Body of pancreas (tissue), 4 donors: ENCODE results near the gene LAMA4. TPM values are rescaled to one million over a fixed set of nuclear protein-coding genes. Genes with fewer than 3 reads are reported as not detected.

Experiments used
- ATAC-seq: fragments of 150-250 bp; one replicate; pipeline ENCODE4 v1.9.1; 2016
- DNase-seq, 4 donors: peaks; one replicate each; pipeline ENCODE4 v3.0.0-alpha.2; 2019
- H3K27ac ChIP-seq, 4 donors: fragments of 200-600 bp; sonication (generic); 1 replicate in 3 of 4; 2 replicates in 1 of 4; pipeline versions ENCODE4 v1.5.1 to v1.6.1; 2016 to 2019; ENCODE audit warnings: mild to moderate bottlenecking in 1 of 4, mixed read lengths in 1 of 4, moderate library complexity in 1 of 4
- H3K27me3 ChIP-seq, 2 donors: fragments of 200-600 bp; sonication (generic); one replicate each; pipeline ENCODE4 v1.6.0; 2016; ENCODE audit warnings: mild to moderate bottlenecking in 1 of 2
- H3K36me3 ChIP-seq, 2 donors: fragments of 200-600 bp; sonication (generic); replicated peaks in 1 of 2; 2 replicates each; pipeline ENCODE4 v1.5.1; 2016; ENCODE audit warnings: low read depth in 2 of 2; ENCODE audit not compliant: insufficient read depth in 1 of 2
- H3K4me1 ChIP-seq: fragments of 200-600 bp; sonication (generic); one replicate; pipeline ENCODE4 v1.6.0; 2016
- H3K4me3 ChIP-seq, 2 donors: fragments of 200-600 bp; sonication (generic); 1 replicate in 1 of 2; 2 replicates in 1 of 2; pipeline ENCODE4 v1.5.1; 2016 to 2019
- H3K9me3 ChIP-seq, 3 donors: fragments of 200-600 bp; sonication (generic); 1 replicate in 2 of 3; 2 replicates in 1 of 3; pipeline ENCODE4 v1.5.1; 2016
- CTCF ChIP-seq, 7 experiments: fragments of 450-650 bp in 4 of 7; fragments of 200-600 bp in 3 of 7; sonication (generic) in 3 of 7; IDR thresholded peaks; one replicate each; pipeline ENCODE4 v1.5.1; 2016 to 2019; ENCODE audit warnings: antibody characterized with exemption in 7 of 7
- POLR2A ChIP-seq, 3 donors: fragments of 450-650 bp; IDR thresholded peaks; one replicate each; pipeline ENCODE4 v1.6.1; 2016; ENCODE audit warnings: antibody characterized with exemption in 3 of 3, mild to moderate bottlenecking in 2 of 3
- WGBS, 2 donors: methylation state at CpG; one replicate each; pipeline ENCODE4 v1.1.5; 2017; 5-methylcytosine and 5-hydroxymethylcytosine counted together
- intact Hi-C: fragments of 100-400 bp; cut with DNase I; formaldehyde crosslinking; loops from one replicate; pipeline ENCODE4 v1.15.1; 2023
- total RNA-seq, 2 donors: library from RNA; depleted of rRNA; stranded (reverse); fragments of >200 nt; gene quantifications; one replicate each; pipeline ENCODE4 v1.1.0, GENCODE V29; 2016

LAMA4 gene
- total RNA-seq: 10 to 100 TPM; 10.6 to 27.0 TPM

DNA sequence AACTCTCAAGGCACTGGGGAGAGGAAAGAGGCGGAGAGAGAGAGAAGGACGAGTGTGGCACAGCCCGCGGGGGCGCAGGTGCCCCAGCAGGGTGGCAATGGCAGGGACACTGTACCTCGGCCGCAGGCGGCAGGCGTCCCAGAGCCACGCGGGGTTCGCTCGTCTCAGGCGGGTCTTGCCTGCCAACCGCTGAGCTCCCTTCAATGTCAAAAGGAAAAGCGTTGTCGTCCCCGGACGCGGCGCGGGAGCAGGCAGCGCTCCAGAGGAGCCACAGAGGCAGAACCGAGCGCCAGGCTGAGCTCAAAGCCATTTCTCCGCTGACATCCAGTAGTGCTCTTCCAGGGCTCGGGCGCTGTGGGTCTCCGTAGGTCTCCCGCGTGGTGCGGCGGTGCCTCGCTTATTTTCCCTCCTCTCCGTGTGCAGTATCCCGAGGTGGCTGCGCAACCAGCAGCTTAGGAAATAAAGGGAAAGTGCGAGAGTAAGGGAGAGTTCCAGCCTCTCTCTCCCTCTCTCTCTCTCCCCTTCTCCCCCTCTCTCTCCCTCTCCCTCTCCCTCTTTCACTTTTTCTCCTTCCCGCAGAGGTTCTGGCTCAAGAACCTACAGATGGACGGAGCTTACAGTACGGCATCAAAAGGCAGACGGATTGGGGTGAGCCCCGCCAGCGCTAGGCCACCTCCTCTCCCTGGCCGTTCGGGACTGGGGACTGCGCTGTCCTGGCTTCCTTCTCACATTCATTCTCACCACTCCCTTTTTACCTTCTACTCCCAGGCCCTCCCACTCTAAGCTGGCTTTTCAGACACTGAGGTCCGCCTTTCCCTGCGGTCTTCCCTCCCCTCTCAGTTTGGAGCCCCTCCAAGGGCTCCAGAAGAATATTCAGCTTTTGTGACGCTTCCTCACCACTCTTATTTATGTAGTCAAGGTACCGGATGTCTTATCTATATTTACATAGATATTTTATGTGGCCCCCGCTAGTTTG lies at the start of gene LAMA4:
Gene LAMA4, minus strand, starts transcription at position 727 of the 976 bp plus-strand sequence. Its CDS starts 417 bp downstream, at position 310.
- Histone ChIP-seq H3K27me3 (no peaks in the 10 kb centered on the region), H3K36me3 (no peaks in the 10 kb centered on the region), H3K4me3 (peak within 1 kb of the TSS; percentile 5 to 45), H3K4me1 (peaks cover 5% of the 10 kb centered on the region), H3K27ac (peak within 1 kb of the TSS in 3 of 4 donors; percentile 32 to 37 (median 36)), H3K9me3 (no peaks in the 10 kb centered on the region)
- peak; percentile 29 to 50 (median 34) for DNase-seq
- peak; percentile 66 for ATAC-seq
- no peak for TF ChIP-seq CTCF (IDR thresholded peaks at IDR 0.05)
- TF ChIP-seq POLR2A (IDR thresholded peaks at IDR 0.05): peak in 2 of 3 donors; percentile 16 to 19
- intact Hi-C loops: no loop called here
- WGBS, 2 donors: 3 to 8% methylated on average over 32 to 52 of the region's 52 CpGs

DNA sequence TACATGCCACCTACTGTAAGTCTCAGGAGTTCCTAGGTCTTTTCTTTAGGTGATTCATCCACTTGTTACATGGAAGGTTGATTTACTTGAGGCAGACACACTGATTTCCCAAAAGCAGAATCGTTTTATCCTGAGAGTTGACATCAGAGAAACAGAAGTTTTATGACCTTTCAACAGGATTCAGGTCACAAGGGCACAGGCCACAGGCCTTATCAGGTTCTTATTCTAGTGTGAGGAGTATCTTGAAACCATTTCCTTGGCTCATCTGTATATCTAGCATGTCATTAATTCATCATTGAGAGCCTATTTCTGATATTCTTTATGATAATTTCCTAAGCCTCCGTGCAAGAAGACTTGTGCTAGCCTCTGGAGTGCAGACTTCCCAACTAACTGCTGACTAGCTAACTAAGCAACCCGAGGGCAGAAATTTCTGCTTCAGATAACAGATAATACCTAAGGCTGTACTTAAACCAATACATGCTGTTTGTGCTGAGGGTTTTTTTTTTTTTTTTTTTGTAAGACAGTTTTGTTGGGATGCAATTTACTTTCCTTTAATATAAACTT lies 47.9 kb upstream of the LAMA4 start:
- WGBS, 2 donors: 55 to 70% methylated on average over 3 of the region's 3 CpGs
- TF ChIP-seq CTCF (IDR thresholded peaks at IDR 0.05) (no peak), POLR2A (IDR thresholded peaks at IDR 0.05) (no peak)

GRCh38 chr6:112300896-112301295 lies 46.5 kb upstream of the LAMA4 start:
- ATAC-seq (no peak), DNase-seq (no peak)
- no peak overlapping the region for H3K27ac ChIP-seq
- H3K4me1 ChIP-seq: peaks cover 6% of the 10 kb centered on the region
- TF ChIP-seq POLR2A (IDR thresholded peaks at IDR 0.05) (no peak), CTCF (IDR thresholded peaks at IDR 0.05) (no peak)
- no peaks in the 10 kb centered on the region for H3K9me3 ChIP-seq
- H3K36me3 ChIP-seq: no peaks in the 10 kb centered on the region
- H3K4me3 ChIP-seq: no peak overlapping the region
- intact Hi-C loops: no loop called here
- no peaks in the 10 kb centered on the region for H3K27me3 ChIP-seq

More for the DNA sequence above, 47.9 kb upstream of the LAMA4 start:
- Histone ChIP-seq H3K4me1 (peaks cover 7% of the 10 kb centered on the region), H3K4me3 (no peak overlapping the region), H3K27ac (no peak overlapping the region), H3K36me3 (no peaks in the 10 kb centered on the region), H3K27me3 (no peaks in the 10 kb centered on the region), H3K9me3 (no peaks in the 10 kb centered on the region)
- ATAC-seq (no peak), DNase-seq (no peak)
- intact Hi-C loops: no loop called here

DNA sequence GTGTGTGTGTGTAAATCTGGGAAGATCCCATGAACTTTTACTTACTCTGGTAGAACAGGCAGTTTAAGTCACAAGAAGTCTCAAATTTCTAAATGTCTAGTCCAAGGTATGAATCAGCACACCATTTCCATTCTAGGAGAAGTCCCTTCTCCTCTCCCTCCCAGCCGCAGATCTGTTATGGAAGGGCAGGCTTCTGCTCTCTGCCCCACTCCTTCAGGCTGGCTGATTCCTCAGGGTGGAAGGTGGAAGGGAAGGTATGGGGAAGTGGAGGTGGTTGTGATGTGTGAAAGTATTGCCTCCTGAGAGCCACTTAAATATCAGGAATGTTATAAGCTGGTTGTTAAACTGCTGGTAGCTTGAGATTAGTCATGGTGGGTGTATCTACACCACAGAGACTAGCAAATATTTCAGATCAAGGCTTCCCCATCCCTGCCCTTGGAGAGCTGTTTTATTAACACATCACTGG lies 44.5 kb upstream of the LAMA4 start:
- H3K27me3 ChIP-seq: no peaks in the 10 kb centered on the region
- WGBS, 2 donors: 71 to 88% methylated on average over 1 of the region's 1 CpG
- intact Hi-C loops: no loop called here
- no peak for ATAC-seq
- H3K27ac ChIP-seq: no peak overlapping the region
- no peak overlapping the region for H3K4me3 ChIP-seq
- DNase-seq: no peak
- no peaks in the 10 kb centered on the region for H3K9me3 ChIP-seq
- H3K36me3 ChIP-seq: no peaks in the 10 kb centered on the region
- TF ChIP-seq POLR2A (IDR thresholded peaks at IDR 0.05): no peak
- TF ChIP-seq CTCF (IDR thresholded peaks at IDR 0.05): no peak
- H3K4me1 ChIP-seq: no peaks in the 10 kb centered on the region
